ENCODE data around the gene ESR2. TPM values are rescaled to one million over a fixed set of nuclear protein-coding genes. Genes with fewer than 3 reads are reported as not detected.

ESR2 gene
- 0.06 to 0.15 TPM (median 0.09 TPM) in 4 of 5 replicates, not detected in the other for total RNA-seq (2022; extraction: Qiagen RNA extraction)

GRCh38 chr14:64293976-64294671, at the start of gene ESR2:
ESR2 (minus strand) TSS chr14:64294371; CDS start chr14:64282985, 11,386 bp downstream.

Other genes starting within 250 kb of the ESR2 start
- gene MTHFD1, start 94.0 kb upstream of the ESR2 start, total RNA-seq (2022; extraction: Qiagen RNA extraction): 112 to 124 TPM (median 117 TPM) in 5 replicates
- 0.26 to 0.49 TPM (median 0.33 TPM) in 5 replicates for gene AKAP5, start 171.1 kb upstream of the ESR2 start, total RNA-seq (2022; extraction: Qiagen RNA extraction)
- 3.2 to 5.9 TPM (median 5.2 TPM) in 5 replicates for gene ZBTB25, start 209.5 kb upstream of the ESR2 start, total RNA-seq (2022; extraction: Qiagen RNA extraction)
- 18.1 to 25.5 TPM (median 22.8 TPM) in 5 replicates for gene ZBTB1, start 210.4 kb upstream of the ESR2 start, total RNA-seq (2022; extraction: Qiagen RNA extraction)
- gene HSPA2, start 246.4 kb upstream of the ESR2 start, total RNA-seq (2022; extraction: Qiagen RNA extraction): 30.7 to 39.9 TPM (median 35.5 TPM) in 5 replicates

All from A549 treated with dexamethasone at 1 μM for 4 hours (cell line).